ENCODE data around the gene CREB3L1.

DNA sequence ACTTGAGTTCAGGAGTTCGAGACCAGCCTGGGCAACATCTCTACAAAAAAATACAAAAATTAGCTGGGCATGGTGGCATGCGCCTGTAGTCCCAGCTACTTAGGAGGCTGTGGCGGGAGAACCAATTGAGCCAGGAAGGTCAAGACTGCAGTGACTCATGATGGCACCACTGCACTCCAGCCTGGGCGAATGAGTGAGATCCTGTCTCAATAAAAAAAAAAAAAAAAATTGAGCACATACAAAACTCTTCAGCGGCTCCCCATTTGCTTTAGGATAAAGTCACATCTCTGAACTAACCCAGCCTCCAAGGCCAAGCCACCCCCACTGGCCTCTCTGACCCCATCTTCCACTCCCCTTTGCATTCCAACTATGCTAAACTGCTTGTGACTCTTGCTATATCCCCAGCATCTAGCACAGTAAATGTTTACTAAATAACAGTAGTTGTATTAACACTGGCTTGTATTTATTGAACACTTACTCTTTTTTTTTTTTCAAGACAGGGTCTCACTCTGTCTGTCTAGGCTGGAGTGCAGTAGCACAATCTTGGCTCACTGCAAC, 28.9 kb downstream of the CREB3L1 start:
- TF ChIP-seq RAD21 (IDR thresholded peaks at IDR 0.05; ENCODE audit: low read depth) (no peak), NFIC (IDR thresholded peaks at IDR 0.05) (no peak)
